ENCODE measurements around the gene NDFIP1. TPM values are rescaled to one million over a fixed set of nuclear protein-coding genes. Genes with fewer than 3 reads are reported as not detected.

Gene NDFIP1
- total RNA-seq, 1 experiment from 2014 or later, result 26.6 TPM

- H2BK15ac ChIP-seq (ENCODE audit: low read depth, low read length), result no peak overlapping the region
- no peak overlapping the region for H4K5ac ChIP-seq (ENCODE audit: insufficient read length, low read depth, low read length)
- no peak overlapping the region for H2AFZ ChIP-seq (ENCODE audit: low read length)
- H3K36me3 Mint-ChIP-seq (ENCODE audit: insufficient read depth in 1 of 3, low read depth in 3 of 3), result no peaks in the 10 kb centered on the region
- no peak overlapping the region for H3K14ac ChIP-seq (ENCODE audit: insufficient read depth, low read length)
- H3K56ac ChIP-seq (ENCODE audit: insufficient read length, low read depth, low read length), result no peak overlapping the region
- H3K9ac ChIP-seq (ENCODE audit: extremely low read depth, insufficient read length, low read length), result no peak overlapping the region
- no peaks in the 10 kb centered on the region for H3K79me2 ChIP-seq (ENCODE audit: insufficient read depth, low read length)
- no peak overlapping the region for H3K4me3 Mint-ChIP-seq
- H3K4ac ChIP-seq (ENCODE audit: low read depth, low read length), result no peak overlapping the region
- TF ChIP-seq CTCF (conservative IDR thresholded peaks at IDR 0.05), result no peak
- no peak overlapping the region for H2BK5ac ChIP-seq (ENCODE audit: insufficient read length, low read length)
- H3K27ac Mint-ChIP-seq, result no peak overlapping the region
- no peaks in the 10 kb centered on the region for H3K9me3 ChIP-seq (ENCODE audit: control insufficient read depth, low read depth, low read length)
- H3K79me1 ChIP-seq (ENCODE audit: insufficient read depth, low read depth, low read length, poor library complexity, severe bottlenecking), result no peaks in the 10 kb centered on the region
- H4K8ac ChIP-seq (replicated peaks; ENCODE audit: insufficient read length, low read depth, low read length), result no peak overlapping the region
- H2BK12ac ChIP-seq (ENCODE audit: insufficient read length, low read depth, low read length), result no peak overlapping the region
- no peak overlapping the region for H2BK20ac ChIP-seq (ENCODE audit: low read depth, low read length, poor library complexity, severe bottlenecking)
- no peak for DNase-seq
- H3K18ac ChIP-seq (ENCODE audit: insufficient read length, low read depth, low read length), result no peak overlapping the region
- no peak overlapping the region for H3T11ph ChIP-seq (ENCODE audit: low read length)
- peaks cover 17 to 18% of the 10 kb centered on the region in 2 experiments for H3K4me1 Mint-ChIP-seq
- no peak overlapping the region for H3K23ac ChIP-seq (ENCODE audit: insufficient read length, low read depth, low read length)
- no peak overlapping the region for H2BK120ac ChIP-seq (ENCODE audit: low read depth, low read length, poor library complexity, severe bottlenecking)
- H4K91ac ChIP-seq (ENCODE audit: insufficient read length, low read depth, low read length), result no peak overlapping the region
- H3K4me2 ChIP-seq (ENCODE audit: insufficient read depth, insufficient read length, low read length), result no peak overlapping the region
- H3K27me3 ChIP-seq (ENCODE audit: insufficient read depth, low read length), result no peaks in the 10 kb centered on the region
- H2AK5ac ChIP-seq (ENCODE audit: insufficient read length, low read length), result no peak overlapping the region
- H3K9me3 Mint-ChIP-seq, result no peaks in the 10 kb centered on the region
- no peaks in the 10 kb centered on the region for H4K20me1 ChIP-seq (ENCODE audit: control insufficient read depth, insufficient read depth, insufficient read length)
- H3K4me1 ChIP-seq (ENCODE audit: insufficient read depth, low read length), result no peaks in the 10 kb centered on the region; the same call in 1 of the 2 replicates
- no peak overlapping the region for H3K27ac ChIP-seq (ENCODE audit: insufficient read length, low read depth, low read length)
- no peaks in the 10 kb centered on the region for H3K23me2 ChIP-seq (ENCODE audit: insufficient read length, low read depth, low read length, poor library complexity, severe bottlenecking)
- H3K27me3 Mint-ChIP-seq (ENCODE audit: low read depth), result peaks cover 10% of the 10 kb centered on the region
Measured at GRCh38 chr5:142086229-142086628, 22.4 kb upstream of the NDFIP1 start.

Data from H9 (cell line).